Keratinocyte (primary cell): ENCODE measurements around the gene WDFY2. TPM values are rescaled to one million over a fixed set of nuclear protein-coding genes. Genes with fewer than 3 reads are reported as not detected.

Experiments used
- DNase-seq: peaks from one replicate; pipeline ENCODE4 v3.0.0-alpha.2; 2011; ENCODE audit warnings: low read depth, missing footprints, low spot score
- FAIRE-seq: peaks from 2 replicates; lab custom pipeline; 2011; peaks lifted over from hg19 to GRCh38; lab: Jason Lieb, UNC
- H2AFZ ChIP-seq: 2 replicates; pipeline ENCODE4 v1.6.0; 2012; ENCODE audit warnings: low read length, control low read depth, inconsistent platforms; ENCODE audit not compliant: control insufficient read depth
- H3K27ac ChIP-seq: 2 replicates; pipeline ENCODE4 v1.5.1; 2011; ENCODE audit warnings: low read length; ENCODE audit not compliant: control insufficient read depth, insufficient read depth
- H3K27me3 ChIP-seq: 3 replicates; pipeline ENCODE4 v1.6.0; 2011; ENCODE audit warnings: low read length; ENCODE audit not compliant: control insufficient read depth, insufficient read depth; ENCODE audit errors: extremely low read depth
- H3K36me3 ChIP-seq, 2 experiments: 2 replicates in 1 of 2; 3 replicates in 1 of 2; pipeline ENCODE4 v1.5.1; 2011; ENCODE audit warnings: low read length in 2 of 2, mild to moderate bottlenecking in 1 of 2; ENCODE audit not compliant: control insufficient read depth in 2 of 2, insufficient read depth in 2 of 2; ENCODE audit errors: extremely low read depth in 1 of 2
- H3K4me1 ChIP-seq: 3 replicates; pipeline ENCODE4 v1.5.1; 2011; ENCODE audit warnings: low read length; ENCODE audit not compliant: control insufficient read depth, insufficient read depth; ENCODE audit errors: extremely low read depth
- H3K4me2 ChIP-seq: 3 replicates; pipeline ENCODE4 v1.6.0; 2011; ENCODE audit warnings: low read depth, low read length; ENCODE audit not compliant: control insufficient read depth, insufficient read depth; ENCODE audit errors: extremely low read depth
- H3K4me3 ChIP-seq, 3 experiments: fragments of 200-600 bp in 1 of 3; sonication (generic) in 1 of 3; 2 replicates in 2 of 3; 3 replicates in 1 of 3; pipeline ENCODE4 v1.5.1; 2011 to 2016; ENCODE audit warnings: low read length in 3 of 3, mild to moderate bottlenecking in 3 of 3, control low read depth in 2 of 3, inconsistent platforms in 1 of 3, low read depth in 1 of 3, mixed read lengths in 1 of 3, mixed run types in 1 of 3, moderate library complexity in 1 of 3; ENCODE audit not compliant: control insufficient read depth in 2 of 3, insufficient read depth in 2 of 3; ENCODE audit errors: extremely low read depth in 1 of 3
- H3K79me2 ChIP-seq: 2 replicates; pipeline ENCODE4 v1.6.0; 2012; ENCODE audit warnings: low read length; ENCODE audit not compliant: control insufficient read depth, insufficient read depth
- H3K9ac ChIP-seq: 3 replicates; pipeline ENCODE4 v1.6.0; 2011; ENCODE audit warnings: low read length; ENCODE audit not compliant: control insufficient read depth, insufficient read depth; ENCODE audit errors: extremely low read depth
- H3K9me1 ChIP-seq: 3 replicates; pipeline ENCODE4 v1.6.0; 2011; ENCODE audit warnings: low read length; ENCODE audit not compliant: control insufficient read depth, insufficient read depth; ENCODE audit errors: extremely low read depth
- H3K9me3 ChIP-seq: 2 replicates; pipeline ENCODE4 v1.5.1; 2012; ENCODE audit warnings: low read depth, low read length; ENCODE audit not compliant: control insufficient read depth
- H4K20me1 ChIP-seq: 3 replicates; pipeline ENCODE4 v1.6.0; 2011; ENCODE audit warnings: low read length; ENCODE audit not compliant: control insufficient read depth, insufficient read depth; ENCODE audit errors: extremely low read depth
- EZH2 ChIP-seq: IDR thresholded peaks from one replicate; pipeline ENCODE4 v1.6.1; 2012; ENCODE audit warnings: inconsistent platforms, mild to moderate bottlenecking, low read length, moderate library complexity
- dilution Hi-C: fragments of 300-500 bp; cut with MboI; formaldehyde crosslinking; loops from one replicate; pipeline ENCODE4 v1.7.0; 2020; ENCODE audit warnings: low sequenced_read_pairs; ENCODE audit not compliant: extremely low pct_ligation_motif_present
- polyA plus RNA-seq, 5 experiments: library from polyadenylated mRNA; depleted of rRNA in 3 of 5; stranded (reverse) in 3 of 5; stranded (forward) in 1 of 5; unstranded in 1 of 5; fragments of >200 nt; gene quantifications; 1 replicate in 1 of 5; 2 replicates in 3 of 5; 3 replicates in 1 of 5; pipeline versions ENCODE4 v1.2.1 to v1.2.3, GENCODE V29; 2011 to 2012; ENCODE audit warnings: missing spikeins in 2 of 5, low read depth in 1 of 5, low replicate concordance in 1 of 5
- TF ChIP-seq, protein P1 (sequence below), 3 experiments: IDR thresholded peaks in 1 of 3; conservative IDR thresholded peaks in 1 of 3; optimal IDR thresholded peaks in 1 of 3; 2 replicates in 2 of 3; 3 replicates in 1 of 3; pipeline versions ENCODE3 to v1.5.1; 2011; ENCODE audit warnings: low read length in 3 of 3, mild to moderate bottlenecking in 3 of 3, moderate library complexity in 2 of 3, control low read depth in 1 of 3, inconsistent platforms in 1 of 3; ENCODE audit not compliant: insufficient read depth in 2 of 3; ENCODE audit errors: extremely low read depth in 1 of 3

Gene WDFY2
- polyA plus RNA-seq, 1 donor (not counting 4 experiments of a cell fraction or from before 2014, with no cell fraction given) = 18.6 TPM

GRCh38 chr13:51663973-51664957 lies 80.0 kb downstream of the WDFY2 start:
- DNase-seq (no peak), FAIRE-seq (peak; percentile 85)
- no peak overlapping the region for H3K4me2 ChIP-seq
- peak overlapping the region; percentile 19 for H3K27ac ChIP-seq
- no peaks in the 10 kb centered on the region for H4K20me1 ChIP-seq
- no peaks in the 10 kb centered on the region for H3K9me1 ChIP-seq
- H3K9ac ChIP-seq = no peak overlapping the region
- TF ChIP-seq EZH2 = no peak
- TF ChIP-seq, protein P1, sequence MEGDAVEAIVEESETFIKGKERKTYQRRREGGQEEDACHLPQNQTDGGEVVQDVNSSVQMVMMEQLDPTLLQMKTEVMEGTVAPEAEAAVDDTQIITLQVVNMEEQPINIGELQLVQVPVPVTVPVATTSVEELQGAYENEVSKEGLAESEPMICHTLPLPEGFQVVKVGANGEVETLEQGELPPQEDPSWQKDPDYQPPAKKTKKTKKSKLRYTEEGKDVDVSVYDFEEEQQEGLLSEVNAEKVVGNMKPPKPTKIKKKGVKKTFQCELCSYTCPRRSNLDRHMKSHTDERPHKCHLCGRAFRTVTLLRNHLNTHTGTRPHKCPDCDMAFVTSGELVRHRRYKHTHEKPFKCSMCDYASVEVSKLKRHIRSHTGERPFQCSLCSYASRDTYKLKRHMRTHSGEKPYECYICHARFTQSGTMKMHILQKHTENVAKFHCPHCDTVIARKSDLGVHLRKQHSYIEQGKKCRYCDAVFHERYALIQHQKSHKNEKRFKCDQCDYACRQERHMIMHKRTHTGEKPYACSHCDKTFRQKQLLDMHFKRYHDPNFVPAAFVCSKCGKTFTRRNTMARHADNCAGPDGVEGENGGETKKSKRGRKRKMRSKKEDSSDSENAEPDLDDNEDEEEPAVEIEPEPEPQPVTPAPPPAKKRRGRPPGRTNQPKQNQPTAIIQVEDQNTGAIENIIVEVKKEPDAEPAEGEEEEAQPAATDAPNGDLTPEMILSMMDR (optimal IDR thresholded peaks at IDR 0.05 in 1 of 3, IDR thresholded peaks at IDR 0.05 in 1 of 3, conservative IDR thresholded peaks at IDR 0.05 in 1 of 3; ENCODE audit: extremely low read depth in 1 of 3, insufficient read depth in 2 of 3, low read length in 3 of 3) = no peak
- H3K36me3 ChIP-seq = peaks cover 0 to 3% of the 10 kb centered on the region in 2 experiments
- H3K4me3 ChIP-seq = no peak overlapping the region
- H3K4me1 ChIP-seq = peaks cover 27% of the 10 kb centered on the region
- H3K9me3 ChIP-seq = no peaks in the 10 kb centered on the region
- H3K79me2 ChIP-seq = peaks cover 72% of the 10 kb centered on the region
- no peaks in the 10 kb centered on the region for H3K27me3 ChIP-seq
- dilution Hi-C loops = no loop called here
- H2AFZ ChIP-seq = no peak overlapping the region

GRCh38 chr13:51665456-51665855 lies 81.2 kb downstream of the WDFY2 start:
- FAIRE-seq = no peak
- TF ChIP-seq EZH2 = no peak
- TF ChIP-seq, protein P1 (optimal IDR thresholded peaks at IDR 0.05 in 1 of 3, IDR thresholded peaks at IDR 0.05 in 1 of 3, conservative IDR thresholded peaks at IDR 0.05 in 1 of 3; ENCODE audit: extremely low read depth in 1 of 3, insufficient read depth in 2 of 3, low read length in 3 of 3) = no peak
- Histone ChIP-seq H3K27me3 (no peaks in the 10 kb centered on the region), H3K36me3 (peaks cover 0 to 3% of the 10 kb centered on the region in 2 experiments), H3K9me3 (no peaks in the 10 kb centered on the region), H3K9me1 (no peaks in the 10 kb centered on the region), H2AFZ (no peak overlapping the region), H4K20me1 (no peaks in the 10 kb centered on the region), H3K27ac (no peak overlapping the region), H3K4me1 (peaks cover 27% of the 10 kb centered on the region), H3K4me3 (no peak overlapping the region), H3K79me2 (peaks cover 76% of the 10 kb centered on the region), H3K4me2 (peak overlapping the region; percentile 18), H3K9ac (no peak overlapping the region)
- DNase-seq = no peak
- dilution Hi-C loops = no loop called here
